GF-D8 (cell line): ENCODE results near the gene ADRB1.

ENCODE experiments used
- DNase-seq: peaks from one replicate; lab custom pipeline; 2025; lab: John Stamatoyannopoulos, UW

ADRB1 gene

GRCh38 chr10:114094795-114095194 is 51.1 kb downstream of the ADRB1 start:
- DNase-seq = no peak

- peak; percentile 39 for DNase-seq
These were observed 52.1 kb downstream of the ADRB1 start for GRCh38 chr10:114095559-114096337.
